K562 (cell line): Measurements from ENCODE around the gene PNMA5.

ENCODE experiments used
- CC2D1A ChIP-seq: fragments of 450-650 bp; IDR thresholded peaks from 2 replicates; pipeline ENCODE4 v1.6.1; 2017; ENCODE audit warnings: mild to moderate bottlenecking
- CREM ChIP-seq: IDR thresholded peaks from 2 replicates; pipeline ENCODE4 v1.6.1; 2014; ENCODE audit warnings: antibody characterized with exemption, low read depth
- EP300 ChIP-seq: IDR thresholded peaks from 2 replicates; pipeline ENCODE4 v1.6.1; 2012; ENCODE audit warnings: low read length, improper control_type of control experiment
- GABPA ChIP-seq: fragments of 200-800 bp; sonication (Bioruptor generic); conservative IDR thresholded peaks from 2 replicates; pipeline ENCODE4 v1.6.1; 2016; ENCODE audit warnings: low read depth, missing genetic modification characterization, missing compliant biosample characterization
- POLR3A ChIP-seq: IDR thresholded peaks from 2 replicates; pipeline ENCODE4 v1.6.1; 2011; ENCODE audit warnings: borderline replicate concordance, mild to moderate bottlenecking, moderate library complexity; ENCODE audit not compliant: insufficient read length, insufficient read depth; ENCODE audit errors: extremely low read depth
- RB1 ChIP-seq: fragments of 450-650 bp; IDR thresholded peaks from 2 replicates; pipeline ENCODE4 v1.6.1; 2017; ENCODE audit warnings: low read depth, mild to moderate bottlenecking
- SMC3 ChIP-seq: conservative IDR thresholded peaks from 2 replicates; pipeline ENCODE4 v1.6.1; 2011; ENCODE audit warnings: low read depth, low read length, improper control_type of control experiment; ENCODE audit not compliant: insufficient read depth
- STAT5B ChIP-seq: fragments of 250-450 bp; sonication (Bioruptor Pico); IDR thresholded peaks from 2 replicates; pipeline ENCODE4 v1.8.0; 2021; ENCODE audit warnings: mild to moderate bottlenecking, inconsistent platforms
- ZNF408 ChIP-seq: fragments of 250-450 bp; sonication (Bioruptor Pico); IDR thresholded peaks from 2 replicates; pipeline ENCODE4 v1.4.0; 2020; ENCODE audit warnings: low read depth, mild to moderate bottlenecking, moderate library complexity
- TF ChIP-seq, protein P1 (sequence below): sonication (generic); IDR thresholded peaks from 2 replicates; pipeline ENCODE4 v1.6.1; 2016
- TF ChIP-seq, protein P2 (sequence below): fragments of 450-650 bp; IDR thresholded peaks from 2 replicates; pipeline ENCODE4 v1.6.1; 2016
- TF ChIP-seq, protein P3 (sequence below), 2 experiments: fragments of 200-800 bp in 1 of 2; sonication (Bioruptor generic) in 1 of 2; sonication (generic) in 1 of 2; formaldehyde crosslinking in 1 of 2; IDR thresholded peaks in 1 of 2; conservative IDR thresholded peaks in 1 of 2; 2 replicates each; pipeline versions ENCODE4 v1.5.0 to v1.6.1; 2016 to 2020; ENCODE audit warnings: missing compliant biosample characterization in 1 of 2, missing genetic modification characterization in 1 of 2, missing genetic modification reagents in 1 of 2
- TF ChIP-seq, protein P4 (sequence below), 2 experiments: fragments of 450-650 bp in 1 of 2; sonication (generic) in 1 of 2; formaldehyde crosslinking; conservative IDR thresholded peaks; 2 replicates each; pipeline versions ENCODE4 v1.4.0 to v1.8.1; 2020 to 2022; ENCODE audit warnings: mild to moderate bottlenecking in 1 of 2, missing genetic modification reagents in 1 of 2

DNA sequence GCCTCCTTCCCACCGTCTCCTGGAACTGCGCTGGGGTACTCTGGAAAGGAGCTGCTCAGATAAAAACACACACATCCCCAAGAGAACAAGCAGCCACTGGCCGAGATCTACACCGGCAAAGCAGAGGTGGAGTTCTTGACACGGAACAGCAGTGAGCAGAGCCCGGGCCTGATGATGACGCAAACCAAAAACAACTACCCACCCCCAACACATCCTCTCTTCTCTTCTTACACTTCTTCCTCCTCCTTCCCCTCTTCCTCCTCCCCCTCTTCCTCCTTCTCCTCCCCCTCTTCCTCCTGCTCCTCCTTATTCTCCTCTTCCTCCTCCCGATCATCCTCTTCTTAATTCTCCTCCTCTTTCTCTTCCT lies 4.6 kb downstream of the PNMA5 start:
- TF ChIP-seq, protein P1, sequence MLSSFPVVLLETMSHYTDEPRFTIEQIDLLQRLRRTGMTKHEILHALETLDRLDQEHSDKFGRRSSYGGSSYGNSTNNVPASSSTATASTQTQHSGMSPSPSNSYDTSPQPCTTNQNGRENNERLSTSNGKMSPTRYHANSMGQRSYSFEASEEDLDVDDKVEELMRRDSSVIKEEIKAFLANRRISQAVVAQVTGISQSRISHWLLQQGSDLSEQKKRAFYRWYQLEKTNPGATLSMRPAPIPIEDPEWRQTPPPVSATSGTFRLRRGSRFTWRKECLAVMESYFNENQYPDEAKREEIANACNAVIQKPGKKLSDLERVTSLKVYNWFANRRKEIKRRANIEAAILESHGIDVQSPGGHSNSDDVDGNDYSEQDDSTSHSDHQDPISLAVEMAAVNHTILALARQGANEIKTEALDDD = no peak
- TF ChIP-seq ZNF408 (CRISPR knock-in tag) = no peak
- TF ChIP-seq, protein P2, sequence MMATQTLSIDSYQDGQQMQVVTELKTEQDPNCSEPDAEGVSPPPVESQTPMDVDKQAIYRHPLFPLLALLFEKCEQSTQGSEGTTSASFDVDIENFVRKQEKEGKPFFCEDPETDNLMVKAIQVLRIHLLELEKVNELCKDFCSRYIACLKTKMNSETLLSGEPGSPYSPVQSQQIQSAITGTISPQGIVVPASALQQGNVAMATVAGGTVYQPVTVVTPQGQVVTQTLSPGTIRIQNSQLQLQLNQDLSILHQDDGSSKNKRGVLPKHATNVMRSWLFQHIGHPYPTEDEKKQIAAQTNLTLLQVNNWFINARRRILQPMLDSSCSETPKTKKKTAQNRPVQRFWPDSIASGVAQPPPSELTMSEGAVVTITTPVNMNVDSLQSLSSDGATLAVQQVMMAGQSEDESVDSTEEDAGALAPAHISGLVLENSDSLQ = no peak
- TF ChIP-seq GABPA (tag) = no peak
- TF ChIP-seq STAT5B (CRISPR knock-in tag) = no peak
- TF ChIP-seq POLR3A = no peak
- TF ChIP-seq EP300 = no peak
- no peak for TF ChIP-seq SMC3
- no peak for TF ChIP-seq CREM
- TF ChIP-seq CC2D1A = no peak
- TF ChIP-seq, protein P3, sequence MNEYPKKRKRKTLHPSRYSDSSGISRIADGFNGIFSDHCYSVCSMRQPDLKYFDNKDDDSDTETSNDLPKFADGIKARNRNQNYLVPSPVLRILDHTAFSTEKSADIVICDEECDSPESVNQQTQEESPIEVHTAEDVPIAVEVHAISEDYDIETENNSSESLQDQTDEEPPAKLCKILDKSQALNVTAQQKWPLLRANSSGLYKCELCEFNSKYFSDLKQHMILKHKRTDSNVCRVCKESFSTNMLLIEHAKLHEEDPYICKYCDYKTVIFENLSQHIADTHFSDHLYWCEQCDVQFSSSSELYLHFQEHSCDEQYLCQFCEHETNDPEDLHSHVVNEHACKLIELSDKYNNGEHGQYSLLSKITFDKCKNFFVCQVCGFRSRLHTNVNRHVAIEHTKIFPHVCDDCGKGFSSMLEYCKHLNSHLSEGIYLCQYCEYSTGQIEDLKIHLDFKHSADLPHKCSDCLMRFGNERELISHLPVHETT (CRISPR knock-in tag; conservative IDR thresholded peaks at IDR 0.05 in 1 of 2, IDR thresholded peaks at IDR 0.05 in 1 of 2) = no peak
- TF ChIP-seq RB1 = no peak
- TF ChIP-seq, protein P4, sequence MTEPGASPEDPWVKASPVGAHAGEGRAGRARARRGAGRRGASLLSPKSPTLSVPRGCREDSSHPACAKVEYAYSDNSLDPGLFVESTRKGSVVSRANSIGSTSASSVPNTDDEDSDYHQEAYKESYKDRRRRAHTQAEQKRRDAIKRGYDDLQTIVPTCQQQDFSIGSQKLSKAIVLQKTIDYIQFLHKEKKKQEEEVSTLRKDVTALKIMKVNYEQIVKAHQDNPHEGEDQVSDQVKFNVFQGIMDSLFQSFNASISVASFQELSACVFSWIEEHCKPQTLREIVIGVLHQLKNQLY (CRISPR knock-in tag; conservative IDR thresholded peaks at IDR 0.05) = no peak
